DOHH2 (cell line): ENCODE measurements around the gene VPS13A.

Source experiments
- EZH2phosphoT487 ChIP-seq: fragments of 200-600 bp; sonication (generic); IDR thresholded peaks from 2 replicates; pipeline ENCODE4 v1.6.1; 2017; ENCODE audit warnings: borderline replicate concordance, mild to moderate bottlenecking, antibody characterized with exemption, low read length, moderate library complexity, mixed read lengths
- TF ChIP-seq, protein P1 (sequence below): fragments of 200-600 bp; sonication (generic); IDR thresholded peaks from one replicate; pipeline ENCODE4 v1.5.1; 2014; ENCODE audit warnings: antibody characterized with exemption, mild to moderate bottlenecking, low read depth, low read length; ENCODE audit not compliant: poor library complexity, severe bottlenecking

DNA sequence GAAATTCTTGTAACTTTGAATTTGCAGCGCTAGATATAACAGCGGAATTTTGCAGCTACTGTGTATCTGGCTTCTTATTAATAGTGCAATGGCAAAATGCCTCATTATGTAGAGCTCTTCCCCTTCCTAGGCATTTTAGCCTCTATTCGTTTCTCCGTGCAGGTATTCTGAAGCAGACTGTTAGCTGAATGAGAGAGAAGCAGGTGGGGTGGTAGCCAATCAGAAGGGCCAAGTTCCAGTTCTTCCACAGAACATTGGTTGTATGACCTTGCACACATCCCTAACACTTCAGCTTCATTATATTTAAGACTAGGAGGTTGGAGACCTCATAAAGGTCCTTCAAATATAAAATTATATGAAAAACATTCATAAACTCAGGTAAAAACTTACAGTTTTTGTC, 1.2 kb upstream of the VPS13A start:
- TF ChIP-seq, protein P1, sequence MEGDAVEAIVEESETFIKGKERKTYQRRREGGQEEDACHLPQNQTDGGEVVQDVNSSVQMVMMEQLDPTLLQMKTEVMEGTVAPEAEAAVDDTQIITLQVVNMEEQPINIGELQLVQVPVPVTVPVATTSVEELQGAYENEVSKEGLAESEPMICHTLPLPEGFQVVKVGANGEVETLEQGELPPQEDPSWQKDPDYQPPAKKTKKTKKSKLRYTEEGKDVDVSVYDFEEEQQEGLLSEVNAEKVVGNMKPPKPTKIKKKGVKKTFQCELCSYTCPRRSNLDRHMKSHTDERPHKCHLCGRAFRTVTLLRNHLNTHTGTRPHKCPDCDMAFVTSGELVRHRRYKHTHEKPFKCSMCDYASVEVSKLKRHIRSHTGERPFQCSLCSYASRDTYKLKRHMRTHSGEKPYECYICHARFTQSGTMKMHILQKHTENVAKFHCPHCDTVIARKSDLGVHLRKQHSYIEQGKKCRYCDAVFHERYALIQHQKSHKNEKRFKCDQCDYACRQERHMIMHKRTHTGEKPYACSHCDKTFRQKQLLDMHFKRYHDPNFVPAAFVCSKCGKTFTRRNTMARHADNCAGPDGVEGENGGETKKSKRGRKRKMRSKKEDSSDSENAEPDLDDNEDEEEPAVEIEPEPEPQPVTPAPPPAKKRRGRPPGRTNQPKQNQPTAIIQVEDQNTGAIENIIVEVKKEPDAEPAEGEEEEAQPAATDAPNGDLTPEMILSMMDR: no peak
- TF ChIP-seq EZH2phosphoT487: no peak
